Mammary epithelial cell (primary cell): ENCODE measurements around the gene KIF3A.

Experiments
- CTCF ChIP-seq, 2 donors: IDR thresholded peaks in 1 of 2; conservative IDR thresholded peaks in 1 of 2; 2 replicates each; pipeline ENCODE4 v1.5.1; 2011 to 2012; ENCODE audit warnings: inconsistent platforms in 2 of 2, low read length in 2 of 2, mild to moderate bottlenecking in 2 of 2, control low read depth in 1 of 2, low read depth in 1 of 2; ENCODE audit not compliant: insufficient read depth in 1 of 2; ENCODE audit errors: extremely low read depth in 1 of 2
- EZH2 ChIP-seq: IDR thresholded peaks from 2 replicates; pipeline ENCODE4 v1.6.1; 2012; ENCODE audit warnings: low read length, inconsistent platforms, borderline replicate concordance

- TF ChIP-seq CTCF (conservative IDR thresholded peaks at IDR 0.05 in 1 of 2, IDR thresholded peaks at IDR 0.05 in 1 of 2; ENCODE audit: extremely low read depth in 1 of 2, insufficient read depth in 1 of 2, low read depth in 1 of 2, low read length in 2 of 2) (no peak), EZH2 (no peak)
These were observed 77.5 kb downstream of the KIF3A start for GRCh38 chr5:132659598-132660493.
